NCI-H2196 treated with DMSO at 0.1 percent for 48 hours (cell line): ENCODE results near the gene GABBR2.
"Not testable (repeated sequence)": the region's sequence is repeated elsewhere in the genome, so short reads cannot be mapped to it uniquely, and the experiment has no call there.

ENCODE experiments used
- DNase-seq: peaks from one replicate; lab custom pipeline; 2025; ENCODE audit not compliant: unreplicated experiment; lab: John Stamatoyannopoulos, UW

GABBR2 gene

GRCh38 chr9:98485706-98486105 is 223.0 kb downstream of the GABBR2 start:
- DNase-seq, result no peak

- DNase-seq, result no peak
These were observed 224.6 kb downstream of the GABBR2 start for GRCh38 chr9:98484162-98484561.

- DNase-seq, result no peak
These were observed 226.5 kb downstream of the GABBR2 start for GRCh38 chr9:98482226-98482625.

- DNase-seq, result no peak
These were observed 227.1 kb downstream of the GABBR2 start for GRCh38 chr9:98481676-98482075.

GRCh38 chr9:98479967-98480847 is 228.5 kb downstream of the GABBR2 start:
- no peak for DNase-seq

GRCh38 chr9:98479449-98479848 is 229.3 kb downstream of the GABBR2 start:
- no peak for DNase-seq

- no peak for DNase-seq
These were observed 230.9 kb downstream of the GABBR2 start for GRCh38 chr9:98477884-98478283.

- no peak for DNase-seq
These were observed 236.5 kb downstream of the GABBR2 start for GRCh38 chr9:98472216-98472615.

- DNase-seq, result no peak
These were observed 237.6 kb downstream of the GABBR2 start for GRCh38 chr9:98471185-98471584.

GRCh38 chr9:98468567-98469239 is 240.0 kb downstream of the GABBR2 start:
- no peak for DNase-seq

GRCh38 chr9:98465799-98466198 is 242.9 kb downstream of the GABBR2 start:
- DNase-seq, result no peak

- not testable (repeated sequence) for DNase-seq
These were observed 244.5 kb downstream of the GABBR2 start for GRCh38 chr9:98464156-98464690.

- no peak for DNase-seq
These were observed 246.4 kb downstream of the GABBR2 start for GRCh38 chr9:98462310-98462709.

GRCh38 chr9:98460704-98461103 is 248.0 kb downstream of the GABBR2 start:
- no peak for DNase-seq

- DNase-seq, result no peak
These were observed 250.9 kb downstream of the GABBR2 start for GRCh38 chr9:98457726-98458370.

- DNase-seq, result no peak
These were observed 252.6 kb downstream of the GABBR2 start for GRCh38 chr9:98456156-98456613.

- DNase-seq, result no peak
These were observed 253.2 kb downstream of the GABBR2 start for GRCh38 chr9:98455256-98456155.

- DNase-seq, result no peak
These were observed 255.0 kb downstream of the GABBR2 start for GRCh38 chr9:98453589-98454311.

GRCh38 chr9:98451576-98451975 is 257.2 kb downstream of the GABBR2 start:
- no peak for DNase-seq

GRCh38 chr9:98450496-98450895 is 258.2 kb downstream of the GABBR2 start:
- no peak for DNase-seq
